NCI-H1694 treated with DMSO at 0.1 percent for 48 hours (cell line): Measurements from ENCODE around the gene SAMD14.
"Not testable (repeated sequence)": the region's sequence is repeated elsewhere in the genome, so short reads cannot be mapped to it uniquely, and the experiment has no call there.

Experiments used
- DNase-seq: peaks from one replicate; lab custom pipeline; 2025; lab: John Stamatoyannopoulos, UW

Gene SAMD14

GRCh38 chr17:50074227-50074626 is 55.7 kb downstream of the SAMD14 start:
- no peak for DNase-seq

GRCh38 chr17:50072925-50073324 is 57.0 kb downstream of the SAMD14 start:
- DNase-seq = no peak

GRCh38 chr17:50072130-50072529 is 57.8 kb downstream of the SAMD14 start:
- DNase-seq = no peak

GRCh38 chr17:50071692-50072091 is 58.3 kb downstream of the SAMD14 start:
- no peak for DNase-seq

- no peak for DNase-seq
Measured at GRCh38 chr17:50070908-50071680, 58.9 kb downstream of the SAMD14 start.

GRCh38 chr17:50067996-50068395 is 62.0 kb downstream of the SAMD14 start:
- no peak for DNase-seq

- no peak for DNase-seq
Measured at GRCh38 chr17:50066995-50067394, 63.0 kb downstream of the SAMD14 start.

- no peak for DNase-seq
Measured at GRCh38 chr17:50065056-50065455, 64.9 kb downstream of the SAMD14 start.

GRCh38 chr17:50064253-50065001 is 65.5 kb downstream of the SAMD14 start:
- DNase-seq = no peak

GRCh38 chr17:50063561-50064252 is 66.3 kb downstream of the SAMD14 start:
- DNase-seq = no peak

GRCh38 chr17:50062293-50063243 is 67.4 kb downstream of the SAMD14 start:
- peak; percentile 75 for DNase-seq

GRCh38 chr17:50061713-50062045 is 68.3 kb downstream of the SAMD14 start:
- not testable (repeated sequence) for DNase-seq

GRCh38 chr17:50060951-50061712 is 68.8 kb downstream of the SAMD14 start:
- DNase-seq = no peak
